Aorta (tissue), 5 donors: Measurements from ENCODE around the gene FANCF. TPM values are rescaled to one million over a fixed set of nuclear protein-coding genes. Genes with fewer than 3 reads are reported as not detected.

Source experiments
- ATAC-seq: fragments of 200-7000 bp; cut with Tn5 transposase; one replicate; pipeline ENCODE4 v1.9.1; 2022; ENCODE audit warnings: moderate library complexity; ENCODE audit not compliant: low FRiP score
- DNase-seq, 2 donors: peaks; one replicate each; pipeline ENCODE4 v3.0.0-alpha.2; 2020
- H3K27ac ChIP-seq, 2 donors: one replicate each; pipeline ENCODE4 v1.5.1; 2013; ENCODE audit warnings: low read length in 2 of 2, mild to moderate bottlenecking in 2 of 2, moderate library complexity in 2 of 2, control low read depth in 1 of 2, inconsistent platforms in 1 of 2, low read depth in 1 of 2
- H3K27me3 ChIP-seq, 2 donors: one replicate each; pipeline ENCODE4 v1.6.1; 2013; ENCODE audit warnings: control low read depth in 1 of 2, low read length in 1 of 2, mild to moderate bottlenecking in 1 of 2, moderate library complexity in 1 of 2; ENCODE audit not compliant: insufficient read depth in 2 of 2, control insufficient read depth in 1 of 2
- H3K36me3 ChIP-seq, 2 donors: one replicate each; pipeline ENCODE4 v1.6.1; 2013; ENCODE audit warnings: control low read depth in 1 of 2, low read length in 1 of 2, mild to moderate bottlenecking in 1 of 2; ENCODE audit not compliant: insufficient read depth in 2 of 2, control insufficient read depth in 1 of 2
- H3K4me1 ChIP-seq, 2 donors: one replicate each; pipeline ENCODE4 v1.6.1; 2013; ENCODE audit warnings: low read length in 2 of 2, control low read depth in 1 of 2, mild to moderate bottlenecking in 1 of 2, moderate library complexity in 1 of 2; ENCODE audit not compliant: insufficient read depth in 2 of 2, control insufficient read depth in 1 of 2
- H3K4me3 ChIP-seq, 2 donors: one replicate each; pipeline ENCODE4 v1.5.1; 2013; ENCODE audit warnings: low read length in 2 of 2, control low read depth in 1 of 2, mild to moderate bottlenecking in 1 of 2
- H3K9me3 ChIP-seq: one replicate; pipeline ENCODE4 v1.6.1; 2013; ENCODE audit warnings: mild to moderate bottlenecking, low read length; ENCODE audit not compliant: control insufficient read depth
- WGBS, 2 donors: extraction: QIAGEN DNeasy Blood & Tissue Kit; methylation state at CpG; one replicate each; pipeline ENCODE4 v1.1.7; 2013; 5-methylcytosine and 5-hydroxymethylcytosine counted together
- intact Hi-C, 2 donors: fragments of 100-400 bp; cut with DNase I; formaldehyde crosslinking; loops; one replicate each; pipeline versions ENCODE4 v1.14.2 to v1.15.0; 2022
- polyA plus RNA-seq, 2 donors: library from polyadenylated mRNA; stranded (reverse); fragments of 200-250 nt; gene quantifications; one replicate each; pipeline ENCODE4 v1.2.3, GENCODE V29; 2013
- total RNA-seq, 2 donors: library from RNA; stranded (reverse); fragmentation: NEBNext Ultra II Directional; extraction: Animal tissue kit (Norgen Biotek cat#: 25700); gene quantifications; one replicate each; pipeline ENCODE4 v1.2.1, GENCODE V29; 2021
- donor health status: healthy with polysubstance abuse.
- donor health status: Bipolar disorder and iron deficiency.
- donor health status: DM: no; HTN: no; CAD: no.
- donor health status: DM: no; HTN: no; CAD: no.
- donor health status: DM: yes; HTN: yes; CAD: no.

Gene FANCF
- total and polyA plus RNA-seq, 4 donors, result 3.0 to 5.8 (median 3.9) TPM

- intact Hi-C loops, result no loop called here
- no peak for ATAC-seq
- Histone ChIP-seq H3K27me3 (no peaks in the 10 kb centered on the region), H3K4me3 (no peak overlapping the region), H3K36me3 (no peaks in the 10 kb centered on the region), H3K4me1 (peaks cover 0 to 2% of the 10 kb centered on the region in 2 donors), H3K9me3 (no peaks in the 10 kb centered on the region), H3K27ac (no peak overlapping the region)
- DNase-seq, result no peak
Observed at GRCh38 chr11:22633354-22633902, 7.8 kb upstream of the FANCF start.

- Histone ChIP-seq H3K27me3 (no peaks in the 10 kb centered on the region), H3K4me3 (no peak overlapping the region), H3K36me3 (no peaks in the 10 kb centered on the region), H3K27ac (no peak overlapping the region), H3K9me3 (no peaks in the 10 kb centered on the region), H3K4me1 (no peaks in the 10 kb centered on the region)
- ATAC-seq (no peak), DNase-seq (no peak)
- intact Hi-C loops, result no loop called here
- 97% methylated on average over 6 of the region's 6 CpGs for WGBS, 2 donors
Observed at GRCh38 chr11:22627421-22627820, 1.8 kb upstream of the FANCF start.

- intact Hi-C loops, result no loop called here
- Histone ChIP-seq H3K36me3 (no peaks in the 10 kb centered on the region), H3K4me1 (no peaks in the 10 kb centered on the region), H3K4me3 (peak overlapping the region in 1 of 2 donors; percentile 47), H3K9me3 (no peaks in the 10 kb centered on the region), H3K27me3 (no peaks in the 10 kb centered on the region), H3K27ac (peak overlapping the region in 1 of 2 donors; percentile 90)
- DNase-seq (no peak), ATAC-seq (no peak)
- WGBS, 2 donors, result 92% methylated on average over 14 of the region's 14 CpGs
Observed at GRCh38 chr11:22626573-22627239, 1.1 kb upstream of the FANCF start.

GRCh38 chr11:22624742-22625447, 728 bp downstream of the FANCF start:
- Histone ChIP-seq H3K4me1 (no peaks in the 10 kb centered on the region), H3K36me3 (no peaks in the 10 kb centered on the region), H3K27ac (peak overlapping the region; percentile 58 to 70), H3K9me3 (no peaks in the 10 kb centered on the region), H3K27me3 (no peaks in the 10 kb centered on the region), H3K4me3 (peak overlapping the region; percentile 76 to 82)
- ATAC-seq (peak; percentile 80), DNase-seq (peak in 1 of 2 donors; percentile 83)
- WGBS, 2 donors, result 4 to 5% methylated on average over 31 of the region's 31 CpGs
- intact Hi-C loops, result no loop called here

GRCh38 chr11:22617868-22618267, 7.8 kb downstream of the FANCF start:
- Histone ChIP-seq H3K9me3 (no peaks in the 10 kb centered on the region), H3K36me3 (no peaks in the 10 kb centered on the region), H3K4me1 (no peaks in the 10 kb centered on the region), H3K27me3 (no peaks in the 10 kb centered on the region), H3K27ac (no peak overlapping the region), H3K4me3 (no peak overlapping the region)
- ATAC-seq (no peak), DNase-seq (no peak)
- WGBS, 2 donors, result 87 to 93% methylated on average over 5 of the region's 5 CpGs
- intact Hi-C loops, result no loop called here

GRCh38 chr11:22603933-22604332, 21.7 kb downstream of the FANCF start:
- Histone ChIP-seq H3K36me3 (no peaks in the 10 kb centered on the region), H3K4me1 (no peaks in the 10 kb centered on the region), H3K27me3 (no peaks in the 10 kb centered on the region), H3K4me3 (no peak overlapping the region), H3K9me3 (no peaks in the 10 kb centered on the region), H3K27ac (no peak overlapping the region)
- intact Hi-C loops, result no loop called here
- ATAC-seq (no peak), DNase-seq (no peak)
- 41 to 51% methylated on average over 1 of the region's 1 CpG for WGBS, 2 donors

- Histone ChIP-seq H3K4me1 (no peaks in the 10 kb centered on the region), H3K27me3 (no peaks in the 10 kb centered on the region), H3K36me3 (no peaks in the 10 kb centered on the region), H3K4me3 (no peak overlapping the region), H3K9me3 (no peaks in the 10 kb centered on the region), H3K27ac (no peak overlapping the region)
- intact Hi-C loops, result no loop called here
- ATAC-seq (no peak), DNase-seq (no peak)
Observed at GRCh38 chr11:22602504-22602903, 23.1 kb downstream of the FANCF start.

- H3K4me1 ChIP-seq, result no peaks in the 10 kb centered on the region
- intact Hi-C loops, result no loop called here
- no peak overlapping the region for H3K27ac ChIP-seq
- H3K27me3 ChIP-seq, result no peaks in the 10 kb centered on the region
- no peaks in the 10 kb centered on the region for H3K9me3 ChIP-seq
- no peak overlapping the region for H3K4me3 ChIP-seq
- 84 to 85% methylated on average over 5 of the region's 5 CpGs for WGBS, 2 donors
- no peak for DNase-seq
- H3K36me3 ChIP-seq, result no peaks in the 10 kb centered on the region
- ATAC-seq, result no peak
Observed at GRCh38 chr11:22599458-22599857, 26.2 kb downstream of the FANCF start.

GRCh38 chr11:22597062-22597461, 28.6 kb downstream of the FANCF start:
- intact Hi-C loops, result no loop called here
- 79 to 88% methylated on average over 2 of the region's 2 CpGs for WGBS, 2 donors
- no peak overlapping the region for H3K4me3 ChIP-seq
- peaks cover 0 to 2% of the 10 kb centered on the region in 2 donors for H3K27me3 ChIP-seq
- DNase-seq (no peak), ATAC-seq (no peak)
- H3K36me3 ChIP-seq, result no peaks in the 10 kb centered on the region
- no peak overlapping the region for H3K27ac ChIP-seq
- H3K9me3 ChIP-seq, result no peaks in the 10 kb centered on the region
- H3K4me1 ChIP-seq, result no peaks in the 10 kb centered on the region
